ENCODE results near the gene VANGL1. TPM values are rescaled to one million over a fixed set of nuclear protein-coding genes. Genes with fewer than 3 reads are reported as not detected.

Gene VANGL1
- total and polyA plus RNA-seq, 4 donors: 2.5 to 6.8 (median 3.5) TPM

GRCh38 chr1:115685029-115685705, 43.4 kb downstream of the VANGL1 start:
- H3K4me1 ChIP-seq (ENCODE audit: control insufficient read depth in 4 of 4, insufficient read depth in 4 of 4, low read length in 3 of 4): no peaks in the 10 kb centered on the region
- H3K9ac ChIP-seq (ENCODE audit: low read depth in 1 of 2, low read length in 2 of 2): no peak overlapping the region
- TF ChIP-seq EGR1 (IDR thresholded peaks at IDR 0.05; ENCODE audit: low read depth in 2 of 2): no peak
- TF ChIP-seq TAF1 (conservative IDR thresholded peaks at IDR 0.05): no peak
- no peak for TF ChIP-seq NR2F2 (IDR thresholded peaks at IDR 0.05)
- TF ChIP-seq FOXA1 (IDR thresholded peaks at IDR 0.05): no peak
- no peak for TF ChIP-seq GABPA (IDR thresholded peaks at IDR 0.05 in 1 of 2, conservative IDR thresholded peaks at IDR 0.05 in 1 of 2)
- no peak for TF ChIP-seq ATF3 (IDR thresholded peaks at IDR 0.05)
- TF ChIP-seq SP1 (IDR thresholded peaks at IDR 0.05): no peak
- no peak for TF ChIP-seq ZBTB33 (IDR thresholded peaks at IDR 0.05)
- TF ChIP-seq, protein P1, sequence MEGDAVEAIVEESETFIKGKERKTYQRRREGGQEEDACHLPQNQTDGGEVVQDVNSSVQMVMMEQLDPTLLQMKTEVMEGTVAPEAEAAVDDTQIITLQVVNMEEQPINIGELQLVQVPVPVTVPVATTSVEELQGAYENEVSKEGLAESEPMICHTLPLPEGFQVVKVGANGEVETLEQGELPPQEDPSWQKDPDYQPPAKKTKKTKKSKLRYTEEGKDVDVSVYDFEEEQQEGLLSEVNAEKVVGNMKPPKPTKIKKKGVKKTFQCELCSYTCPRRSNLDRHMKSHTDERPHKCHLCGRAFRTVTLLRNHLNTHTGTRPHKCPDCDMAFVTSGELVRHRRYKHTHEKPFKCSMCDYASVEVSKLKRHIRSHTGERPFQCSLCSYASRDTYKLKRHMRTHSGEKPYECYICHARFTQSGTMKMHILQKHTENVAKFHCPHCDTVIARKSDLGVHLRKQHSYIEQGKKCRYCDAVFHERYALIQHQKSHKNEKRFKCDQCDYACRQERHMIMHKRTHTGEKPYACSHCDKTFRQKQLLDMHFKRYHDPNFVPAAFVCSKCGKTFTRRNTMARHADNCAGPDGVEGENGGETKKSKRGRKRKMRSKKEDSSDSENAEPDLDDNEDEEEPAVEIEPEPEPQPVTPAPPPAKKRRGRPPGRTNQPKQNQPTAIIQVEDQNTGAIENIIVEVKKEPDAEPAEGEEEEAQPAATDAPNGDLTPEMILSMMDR (IDR thresholded peaks at IDR 0.05; ENCODE audit: low read depth, low read length, missing input control): no peak
- TF ChIP-seq YY1 (IDR thresholded peaks at IDR 0.05): no peak
- peaks cover 0 to 28% (median 12%) of the 10 kb centered on the region in 4 donors for H3K36me3 ChIP-seq (ENCODE audit: control insufficient read depth in 4 of 4, insufficient read depth in 3 of 4, low read depth in 1 of 4, low read length in 3 of 4)
- WGBS: 97% methylated on average over 14 of the region's 14 CpGs
- no peak overlapping the region for H3K4me3 ChIP-seq (ENCODE audit: low read depth in 1 of 3, low read length in 3 of 3)
- no peaks in the 10 kb centered on the region for H3K27me3 ChIP-seq (ENCODE audit: control insufficient read depth in 4 of 4, insufficient read depth in 4 of 4, low read length in 3 of 4)
- no peak for DNase-seq (ENCODE audit: low spot score)
- no peak overlapping the region for H3K27ac ChIP-seq (ENCODE audit: low read depth in 1 of 2, low read length in 2 of 2)
- no peaks in the 10 kb centered on the region for H3K9me3 ChIP-seq (ENCODE audit: control insufficient read depth in 4 of 4, low read length in 3 of 4)

- H3K36me3 ChIP-seq (ENCODE audit: control insufficient read depth in 4 of 4, insufficient read depth in 3 of 4, low read depth in 1 of 4, low read length in 3 of 4): peaks cover 1 to 46% (median 17%) of the 10 kb centered on the region in 4 donors
- 99% methylated on average over 3 of the region's 3 CpGs for WGBS
Observed at GRCh38 chr1:115687744-115688143, 46.0 kb downstream of the VANGL1 start.

More at GRCh38 chr1:115687744-115688143, 46.0 kb downstream of the VANGL1 start:
- Histone ChIP-seq H3K4me1 (ENCODE audit: control insufficient read depth in 4 of 4, insufficient read depth in 4 of 4, low read length in 3 of 4) (no peaks in the 10 kb centered on the region), H3K9me3 (ENCODE audit: control insufficient read depth in 4 of 4, low read length in 3 of 4) (no peaks in the 10 kb centered on the region), H3K27ac (ENCODE audit: low read depth in 1 of 2, low read length in 2 of 2) (no peak overlapping the region), H3K27me3 (ENCODE audit: control insufficient read depth in 4 of 4, insufficient read depth in 4 of 4, low read length in 3 of 4) (no peaks in the 10 kb centered on the region), H3K4me3 (ENCODE audit: low read depth in 1 of 3, low read length in 3 of 3) (no peak overlapping the region), H3K9ac (ENCODE audit: low read depth in 1 of 2, low read length in 2 of 2) (no peak overlapping the region)
- TF ChIP-seq, protein P1 (IDR thresholded peaks at IDR 0.05; ENCODE audit: low read depth, low read length, missing input control): no peak
- TF ChIP-seq REST (IDR thresholded peaks at IDR 0.05) (no peak), HNF4G (IDR thresholded peaks at IDR 0.05) (no peak), GABPA (IDR thresholded peaks at IDR 0.05 in 1 of 2, conservative IDR thresholded peaks at IDR 0.05 in 1 of 2) (no peak), HNF4A (conservative IDR thresholded peaks at IDR 0.05) (no peak), RXRA (IDR thresholded peaks at IDR 0.05) (no peak)
- DNase-seq (ENCODE audit: low spot score): no peak

Measured in liver (tissue), 9 donors.